Type B pancreatic cell (in vitro differentiated cells): Measurements from ENCODE around the gene USP15. TPM values are rescaled to one million over a fixed set of nuclear protein-coding genes. Genes with fewer than 3 reads are reported as not detected.

ENCODE experiments used
- DNase-seq: peaks from one replicate; pipeline ENCODE4 v3.0.0; 2021; ENCODE audit warnings: mixed read lengths; ENCODE audit not compliant: unreplicated experiment; ENCODE audit errors: extremely low spot score
- H3K27ac Mint-ChIP-seq: 2 replicates; pipeline ENCODE4 v1.8.0; 2021; ENCODE audit warnings: mild to moderate bottlenecking, mixed read lengths
- H3K27me3 Mint-ChIP-seq: 2 replicates; pipeline ENCODE4 v1.8.0; 2021; ENCODE audit warnings: mixed read lengths
- H3K36me3 Mint-ChIP-seq: 2 replicates; pipeline ENCODE4 v1.8.0; 2021; ENCODE audit warnings: mixed read lengths
- H3K4me1 Mint-ChIP-seq: one replicate; pipeline ENCODE4 v1.8.0; 2021; ENCODE audit warnings: mixed read lengths; ENCODE audit not compliant: unreplicated experiment
- H3K4me3 Mint-ChIP-seq: 2 replicates; pipeline ENCODE4 v1.8.0; 2021; ENCODE audit warnings: mild to moderate bottlenecking, mixed read lengths
- H3K9me3 Mint-ChIP-seq: 2 replicates; pipeline ENCODE4 v1.8.0; 2021; ENCODE audit warnings: mixed read lengths
- total RNA-seq: library from RNA; stranded (reverse); gene quantifications from 2 replicates; pipeline ENCODE4 v1.2.1, GENCODE V29; 2021; ENCODE audit warnings: low replicate concordance
- TF ChIP-seq, protein P1 (sequence below): fragments of 200-600 bp; sonication (generic); conservative IDR thresholded peaks from 2 replicates; pipeline ENCODE4 v1.5.0; 2021; ENCODE audit warnings: antibody characterized with exemption, mild to moderate bottlenecking

USP15 gene
- total RNA-seq, 1 donor from 2014 or later, result 47.5 TPM

DNA sequence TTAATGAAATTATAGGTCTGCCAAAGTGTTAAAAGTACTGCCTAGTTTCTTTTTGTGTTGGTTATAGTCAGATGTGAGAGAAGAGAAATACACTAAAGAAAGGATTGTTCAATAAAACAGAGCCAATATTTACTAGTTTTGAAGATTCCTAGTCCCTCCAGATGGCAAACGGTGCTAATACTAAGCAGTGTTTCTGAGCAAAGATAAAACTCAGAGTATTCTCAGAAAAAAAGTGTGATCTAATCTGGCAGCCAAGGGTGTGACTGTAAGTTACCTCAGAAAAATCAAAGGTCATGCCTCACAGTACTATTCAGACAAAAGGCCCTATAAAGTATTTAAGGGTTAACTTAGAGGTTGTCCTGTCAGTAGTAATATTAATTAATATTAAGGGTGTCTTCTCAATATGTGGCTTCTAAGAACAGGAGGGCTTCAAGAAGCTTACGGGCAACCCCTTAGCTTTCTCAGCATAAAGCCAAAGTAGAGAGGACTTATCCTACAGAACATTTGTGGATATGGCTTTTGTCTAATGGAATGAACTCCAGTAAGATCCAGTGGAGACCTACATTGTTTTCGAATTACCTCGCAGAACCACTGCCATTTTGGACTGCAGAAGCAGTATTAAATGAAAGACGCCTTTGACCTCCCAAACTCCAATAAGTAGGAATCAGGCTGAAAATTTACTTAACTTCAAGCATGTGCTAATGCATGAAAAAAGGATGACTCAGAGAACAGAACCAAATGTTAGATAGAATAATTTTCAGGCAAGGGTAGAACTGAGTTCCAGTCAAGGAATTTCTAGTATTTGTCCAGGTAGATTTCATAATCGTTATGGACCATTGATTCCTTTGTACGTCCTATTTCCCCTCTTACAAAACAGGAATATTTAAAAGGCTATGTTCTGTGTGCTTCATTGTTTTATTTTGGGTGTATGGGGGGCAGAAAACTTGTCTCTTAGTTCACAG, 46.6 kb downstream of the USP15 start:
- H3K27ac Mint-ChIP-seq, result no peak overlapping the region
- H3K4me1 Mint-ChIP-seq, result no peaks in the 10 kb centered on the region
- no peak for DNase-seq
- H3K4me3 Mint-ChIP-seq, result no peak overlapping the region
- peaks cover 11% of the 10 kb centered on the region for H3K9me3 Mint-ChIP-seq
- TF ChIP-seq, protein P1, sequence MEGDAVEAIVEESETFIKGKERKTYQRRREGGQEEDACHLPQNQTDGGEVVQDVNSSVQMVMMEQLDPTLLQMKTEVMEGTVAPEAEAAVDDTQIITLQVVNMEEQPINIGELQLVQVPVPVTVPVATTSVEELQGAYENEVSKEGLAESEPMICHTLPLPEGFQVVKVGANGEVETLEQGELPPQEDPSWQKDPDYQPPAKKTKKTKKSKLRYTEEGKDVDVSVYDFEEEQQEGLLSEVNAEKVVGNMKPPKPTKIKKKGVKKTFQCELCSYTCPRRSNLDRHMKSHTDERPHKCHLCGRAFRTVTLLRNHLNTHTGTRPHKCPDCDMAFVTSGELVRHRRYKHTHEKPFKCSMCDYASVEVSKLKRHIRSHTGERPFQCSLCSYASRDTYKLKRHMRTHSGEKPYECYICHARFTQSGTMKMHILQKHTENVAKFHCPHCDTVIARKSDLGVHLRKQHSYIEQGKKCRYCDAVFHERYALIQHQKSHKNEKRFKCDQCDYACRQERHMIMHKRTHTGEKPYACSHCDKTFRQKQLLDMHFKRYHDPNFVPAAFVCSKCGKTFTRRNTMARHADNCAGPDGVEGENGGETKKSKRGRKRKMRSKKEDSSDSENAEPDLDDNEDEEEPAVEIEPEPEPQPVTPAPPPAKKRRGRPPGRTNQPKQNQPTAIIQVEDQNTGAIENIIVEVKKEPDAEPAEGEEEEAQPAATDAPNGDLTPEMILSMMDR, result no peak
- H3K36me3 Mint-ChIP-seq, result peaks cover 57% of the 10 kb centered on the region
- H3K27me3 Mint-ChIP-seq, result no peaks in the 10 kb centered on the region

DNA sequence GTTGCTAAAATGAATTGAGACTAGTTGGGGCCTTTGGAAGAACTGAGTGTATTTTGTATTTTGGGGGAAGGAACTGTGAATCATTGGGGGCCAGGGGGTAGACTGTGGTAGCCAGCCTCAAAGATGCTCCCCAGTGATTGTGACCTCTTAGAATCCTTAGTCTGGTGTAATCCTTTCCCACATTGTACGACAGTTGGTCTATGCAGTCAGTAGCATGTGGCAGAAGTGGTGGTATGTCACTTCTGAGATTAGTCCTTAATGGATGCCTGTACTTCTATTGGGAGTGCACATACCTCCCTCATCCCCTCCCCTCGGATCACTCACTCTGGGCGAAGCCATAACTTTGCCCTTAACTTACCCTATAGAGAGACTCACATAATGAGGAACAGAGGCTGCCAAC, 48.0 kb downstream of the USP15 start:
- TF ChIP-seq, protein P1, result no peak
- Mint-ChIP-seq H3K27me3 (no peaks in the 10 kb centered on the region), H3K4me3 (no peak overlapping the region), H3K27ac (no peak overlapping the region), H3K36me3 (peaks cover 48% of the 10 kb centered on the region), H3K4me1 (no peaks in the 10 kb centered on the region), H3K9me3 (peaks cover 11% of the 10 kb centered on the region)
- DNase-seq, result no peak

DNA sequence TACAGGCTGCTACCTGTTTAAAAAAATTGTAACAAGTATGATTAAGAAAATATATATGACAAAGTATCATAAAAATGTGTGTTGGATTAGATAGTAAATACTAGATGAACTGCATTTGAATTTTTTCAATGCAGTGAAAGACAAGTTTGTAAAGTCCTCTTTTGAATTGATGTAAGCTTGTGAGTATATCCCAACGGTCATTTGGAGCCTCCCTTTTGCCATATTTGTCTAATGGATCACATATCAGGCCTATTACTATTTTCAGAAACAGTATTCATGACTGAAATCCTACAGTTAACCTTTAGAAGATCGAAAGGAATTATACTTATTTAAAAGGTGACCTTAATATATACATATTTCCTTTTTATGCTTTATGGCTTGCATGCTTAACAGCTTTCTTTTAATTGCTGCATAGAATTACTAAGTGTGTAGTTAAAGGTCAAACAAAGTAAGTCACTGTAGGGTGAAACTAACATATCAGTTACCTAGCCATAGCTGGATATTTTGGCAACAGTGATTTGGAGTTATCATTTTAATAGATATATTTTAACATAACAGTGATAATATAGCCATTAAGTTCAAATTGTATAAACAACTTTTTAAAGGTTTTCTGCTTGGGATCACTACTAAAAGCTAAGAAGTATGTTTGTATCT, 53.6 kb downstream of the USP15 start:
- no peak overlapping the region for H3K4me3 Mint-ChIP-seq
- peaks cover 9% of the 10 kb centered on the region for H3K36me3 Mint-ChIP-seq
- TF ChIP-seq, protein P1, result no peak

DNA sequence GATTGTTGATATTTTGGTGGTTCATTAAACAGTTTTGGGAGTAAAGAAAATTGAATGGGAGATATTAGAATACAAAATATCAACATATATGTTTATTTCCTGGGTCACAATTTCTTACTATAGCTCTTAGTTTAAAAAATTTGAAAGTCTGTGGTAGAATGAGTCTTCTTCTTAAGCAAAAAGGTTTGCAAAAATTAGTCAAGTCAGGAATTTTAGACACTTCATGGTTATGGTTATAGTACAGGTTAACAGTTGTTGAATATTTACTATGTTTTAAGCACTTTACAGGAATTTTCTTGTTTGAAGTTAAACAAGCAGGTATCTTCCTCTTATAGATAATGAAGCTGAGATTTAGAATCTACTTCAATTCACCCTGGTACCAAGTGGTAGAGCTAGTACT, 56.8 kb downstream of the USP15 start:
- TF ChIP-seq, protein P1, result no peak
- DNase-seq, result no peak
- no peaks in the 10 kb centered on the region for H3K4me1 Mint-ChIP-seq
- H3K27me3 Mint-ChIP-seq, result no peaks in the 10 kb centered on the region
- H3K4me3 Mint-ChIP-seq, result no peak overlapping the region
- no peaks in the 10 kb centered on the region for H3K9me3 Mint-ChIP-seq
- no peak overlapping the region for H3K27ac Mint-ChIP-seq
- peaks cover 20% of the 10 kb centered on the region for H3K36me3 Mint-ChIP-seq

More for the DNA sequence above, 53.6 kb downstream of the USP15 start:
- Mint-ChIP-seq H3K4me1 (no peaks in the 10 kb centered on the region), H3K27me3 (no peaks in the 10 kb centered on the region), H3K27ac (no peak overlapping the region), H3K9me3 (no peaks in the 10 kb centered on the region)
- no peak for DNase-seq

DNA sequence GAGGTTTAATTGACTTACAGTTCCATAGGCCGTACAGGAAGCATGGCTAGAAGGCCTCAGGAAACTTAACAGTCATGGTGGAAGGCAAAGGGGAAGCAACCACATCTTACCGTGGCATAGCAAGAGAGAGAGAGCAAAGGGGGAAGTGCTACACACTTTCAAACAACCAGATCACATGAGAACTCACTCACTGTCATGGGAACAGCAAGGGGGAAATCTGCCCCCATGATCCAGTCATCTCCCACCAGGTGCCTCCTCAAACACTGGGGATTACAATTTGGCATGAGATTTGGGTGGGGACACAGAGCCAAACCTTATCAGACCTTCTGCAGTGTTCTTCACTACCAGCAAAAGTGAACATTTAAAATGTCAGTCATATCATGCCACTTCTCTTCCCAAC, 58.9 kb downstream of the USP15 start:
- Mint-ChIP-seq H3K36me3 (peaks cover 30% of the 10 kb centered on the region), H3K9me3 (no peaks in the 10 kb centered on the region), H3K4me1 (no peaks in the 10 kb centered on the region), H3K27ac (no peak overlapping the region), H3K27me3 (no peaks in the 10 kb centered on the region), H3K4me3 (no peak overlapping the region)
- no peak for DNase-seq
- TF ChIP-seq, protein P1, result no peak
